HCEC 1CT (cell line): ENCODE results near the gene SLC13A5.
"Not testable (repeated sequence)": the region's sequence is repeated elsewhere in the genome, so short reads cannot be mapped to it uniquely, and the experiment has no call there.

Experiments used
- DNase-seq: peaks from one replicate; pipeline ENCODE4 v3.0.0-alpha.2; 2017

SLC13A5 gene

DNA sequence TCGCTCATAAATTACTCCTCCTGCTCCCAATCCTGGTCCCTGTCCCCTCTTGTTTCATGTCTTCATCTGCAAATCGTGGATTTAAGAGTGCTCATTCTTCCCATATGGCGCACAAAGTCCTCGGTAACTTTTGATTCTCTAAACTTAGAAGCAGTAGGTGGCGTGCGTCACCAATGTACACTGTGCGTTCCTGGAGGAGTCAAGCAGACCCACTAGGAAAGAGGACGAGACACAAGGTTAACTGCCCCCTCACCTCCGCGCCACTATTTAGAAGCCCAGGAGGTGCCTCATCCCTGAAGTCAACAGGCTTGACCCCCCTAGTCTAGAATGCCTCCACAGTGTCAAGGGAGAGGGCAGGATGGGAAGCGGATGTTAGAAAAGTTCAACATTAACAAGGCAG is 2.9 kb downstream of the SLC13A5 start:
- peak; percentile 10 for DNase-seq

DNA sequence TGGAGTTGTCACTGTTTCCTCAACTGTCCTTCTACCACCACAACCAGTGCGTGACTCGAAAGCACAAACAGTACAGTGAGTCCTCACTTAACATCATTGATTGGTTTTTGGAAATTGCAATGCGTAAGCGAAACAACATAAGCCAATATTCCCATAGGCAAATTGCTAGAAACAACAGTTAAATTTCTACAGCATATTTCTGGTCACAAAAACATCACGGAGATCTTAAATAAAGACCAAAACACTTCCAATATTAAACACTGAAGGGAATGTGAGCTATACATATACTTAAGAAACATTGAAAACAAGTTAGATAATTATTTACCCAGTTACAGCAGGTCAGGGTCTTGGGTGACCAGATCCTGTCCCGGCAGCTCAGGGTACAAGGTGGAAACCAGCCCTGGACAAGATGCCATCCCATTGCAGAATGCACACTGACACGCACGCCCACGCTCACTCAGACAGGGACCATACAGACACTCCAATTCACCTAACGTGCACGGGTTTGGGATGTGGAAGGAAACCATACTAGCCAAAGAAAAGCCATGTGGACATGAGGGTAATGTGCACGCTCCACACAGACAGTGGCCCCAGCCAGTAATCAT is 4.7 kb downstream of the SLC13A5 start:
- no peak for DNase-seq

DNA sequence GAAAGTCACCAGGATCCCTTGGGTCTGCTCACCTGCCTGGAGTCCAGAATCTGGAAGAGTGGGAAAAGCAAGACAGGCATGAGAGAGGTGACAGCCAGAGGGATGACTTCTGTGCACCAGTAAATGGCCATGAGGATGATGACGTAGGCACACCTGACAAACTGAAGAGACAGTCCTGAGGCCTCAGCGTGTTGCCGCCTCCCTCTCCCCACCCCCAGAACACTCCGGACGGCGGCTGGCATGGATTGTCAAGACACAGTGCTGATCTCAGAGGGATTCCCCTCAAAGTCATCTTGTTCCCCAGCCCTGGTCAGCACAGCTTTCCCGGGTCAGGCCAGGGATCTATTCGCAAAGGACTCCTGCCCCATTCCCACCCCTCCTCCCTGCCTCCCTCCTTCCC is 6.2 kb downstream of the SLC13A5 start:
- no peak for DNase-seq

DNA sequence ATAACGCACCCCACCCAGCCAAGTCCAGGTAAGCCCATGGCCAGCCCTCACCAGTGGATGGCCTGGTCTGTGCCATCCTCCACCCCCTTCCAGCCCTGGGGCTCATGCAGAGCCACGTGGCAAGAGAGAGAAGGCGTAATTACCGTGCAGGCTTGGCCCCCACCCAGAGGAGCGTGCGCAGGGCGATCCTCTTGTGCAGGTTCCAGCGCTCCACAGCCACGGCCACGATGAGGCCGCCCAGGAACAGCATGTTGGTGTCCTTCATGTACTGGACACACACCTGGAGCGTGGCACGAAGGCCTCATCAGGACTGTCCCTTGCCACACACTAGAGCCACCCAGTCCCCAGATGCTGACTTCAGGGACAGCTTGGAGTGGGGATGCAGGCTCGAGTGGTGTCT is 6.7 kb downstream of the SLC13A5 start:
- no peak for DNase-seq

DNA sequence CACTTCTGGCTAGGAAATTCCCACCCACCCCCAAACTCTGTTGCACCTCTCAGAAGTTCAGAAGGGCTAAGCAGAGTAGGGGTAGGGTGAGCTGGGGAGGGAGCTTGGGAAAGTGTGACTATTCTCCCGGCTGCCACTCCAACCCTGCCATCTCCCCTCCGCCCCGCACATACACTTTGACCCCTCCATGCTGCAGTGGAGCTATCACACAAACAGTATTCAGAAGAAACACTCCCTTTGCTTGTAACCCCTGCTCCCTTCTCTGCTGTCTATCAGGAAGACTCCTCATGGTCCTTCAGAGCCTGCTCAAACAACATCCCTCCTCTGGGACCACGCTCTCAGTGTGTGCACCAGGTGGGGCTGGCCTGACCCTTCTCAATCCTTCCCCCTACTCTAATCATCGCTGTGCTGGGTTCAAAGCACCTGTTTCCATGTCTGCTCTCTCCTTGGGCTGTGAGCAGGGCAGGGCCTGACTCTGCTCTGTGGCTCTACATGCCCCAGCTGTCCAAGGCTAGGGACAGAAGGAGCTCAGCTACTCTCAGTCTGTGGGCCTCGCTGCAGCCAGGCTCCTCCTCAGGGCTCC is 8.6 kb downstream of the SLC13A5 start:
- DNase-seq: no peak

DNA sequence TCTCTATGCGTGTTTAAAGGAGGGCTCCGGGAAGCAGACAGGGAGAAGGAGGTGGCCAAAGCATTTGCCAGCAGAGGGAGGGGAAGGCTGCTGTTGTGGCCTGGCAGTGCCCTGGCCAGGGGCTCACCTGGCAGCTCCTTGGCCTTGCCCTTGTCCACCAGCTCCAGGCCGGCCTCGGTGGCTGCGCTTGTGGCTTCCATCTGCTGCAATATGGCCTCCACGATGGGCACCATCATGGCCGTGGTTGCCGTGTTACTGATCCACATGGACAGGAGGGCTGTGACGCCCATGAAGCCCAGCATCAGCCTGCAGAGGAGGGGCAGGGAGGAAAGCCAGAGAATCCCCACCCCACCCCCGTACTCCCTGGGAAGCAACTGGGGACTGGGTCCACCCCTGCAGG is 9.4 kb downstream of the SLC13A5 start:
- DNase-seq: no peak

DNA sequence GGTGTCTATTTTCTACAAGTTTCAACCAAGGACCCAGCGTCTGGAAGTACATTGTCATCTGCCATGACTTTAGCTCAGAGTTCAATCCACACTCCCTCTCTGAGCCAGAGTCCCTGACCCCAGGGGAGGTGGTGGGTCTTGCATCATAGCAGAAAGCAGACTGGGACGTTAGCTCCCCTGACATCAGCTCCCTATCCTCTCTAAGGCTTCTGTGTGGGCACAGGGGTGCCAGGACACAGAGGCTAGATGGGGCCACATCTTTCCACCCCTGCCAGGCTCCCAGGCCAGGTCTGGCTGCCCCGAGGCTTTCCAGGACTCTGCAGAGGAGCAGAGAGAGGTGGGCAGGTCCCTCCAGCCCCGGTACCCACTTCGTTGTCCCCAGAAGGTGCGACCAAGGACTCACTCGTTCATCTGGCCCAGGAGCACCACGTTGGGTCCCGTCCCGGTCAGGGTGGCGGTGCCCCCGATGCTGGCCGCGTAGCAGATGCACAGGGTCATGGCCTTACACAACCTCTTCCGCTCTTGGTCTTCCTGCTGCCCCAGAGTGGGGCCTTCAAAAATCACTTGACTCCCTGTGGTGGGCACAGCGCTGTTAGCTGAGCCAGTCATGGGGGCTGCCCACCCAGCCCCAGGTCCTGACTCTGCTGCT is 10.5 kb downstream of the SLC13A5 start:
- DNase-seq: no peak

DNA sequence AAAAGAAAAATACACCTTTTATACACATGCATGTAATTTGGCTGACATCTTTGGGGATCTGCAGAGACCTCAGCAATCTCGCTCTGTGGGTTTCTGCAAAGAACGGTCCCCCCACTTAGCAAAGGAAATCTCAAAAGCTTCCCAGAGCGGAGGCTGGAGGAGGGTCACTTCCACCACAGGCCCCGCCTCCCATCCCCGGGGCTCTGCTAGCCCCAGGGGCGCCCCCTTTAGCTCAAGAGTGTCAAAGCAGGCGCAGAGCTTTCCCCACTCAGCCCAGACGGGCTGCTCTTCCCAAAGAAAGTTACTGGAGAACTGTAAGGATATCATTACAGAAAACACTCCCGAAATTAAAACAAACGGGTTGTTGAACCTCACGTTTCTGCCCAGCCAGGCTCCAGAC is 11.4 kb downstream of the SLC13A5 start:
- no peak for DNase-seq

DNA sequence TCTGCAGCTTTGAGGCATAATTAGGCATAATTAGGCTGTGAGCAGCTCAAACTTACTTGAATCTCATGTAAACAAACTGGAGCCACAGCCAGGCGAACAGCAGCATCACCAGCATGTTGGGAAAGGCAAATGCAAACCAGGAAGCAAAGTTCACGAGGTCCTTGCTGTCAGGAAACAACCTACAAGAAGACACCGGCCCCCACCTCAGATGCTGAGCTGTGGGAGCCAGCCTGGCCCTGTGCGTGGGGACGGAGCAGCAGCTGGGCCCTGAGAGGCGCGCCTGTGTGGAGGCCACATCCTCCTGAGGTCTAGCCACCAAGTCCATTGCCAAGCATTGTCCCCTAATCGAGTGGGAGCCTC is 12.2 kb downstream of the SLC13A5 start:
- DNase-seq: no peak

DNA sequence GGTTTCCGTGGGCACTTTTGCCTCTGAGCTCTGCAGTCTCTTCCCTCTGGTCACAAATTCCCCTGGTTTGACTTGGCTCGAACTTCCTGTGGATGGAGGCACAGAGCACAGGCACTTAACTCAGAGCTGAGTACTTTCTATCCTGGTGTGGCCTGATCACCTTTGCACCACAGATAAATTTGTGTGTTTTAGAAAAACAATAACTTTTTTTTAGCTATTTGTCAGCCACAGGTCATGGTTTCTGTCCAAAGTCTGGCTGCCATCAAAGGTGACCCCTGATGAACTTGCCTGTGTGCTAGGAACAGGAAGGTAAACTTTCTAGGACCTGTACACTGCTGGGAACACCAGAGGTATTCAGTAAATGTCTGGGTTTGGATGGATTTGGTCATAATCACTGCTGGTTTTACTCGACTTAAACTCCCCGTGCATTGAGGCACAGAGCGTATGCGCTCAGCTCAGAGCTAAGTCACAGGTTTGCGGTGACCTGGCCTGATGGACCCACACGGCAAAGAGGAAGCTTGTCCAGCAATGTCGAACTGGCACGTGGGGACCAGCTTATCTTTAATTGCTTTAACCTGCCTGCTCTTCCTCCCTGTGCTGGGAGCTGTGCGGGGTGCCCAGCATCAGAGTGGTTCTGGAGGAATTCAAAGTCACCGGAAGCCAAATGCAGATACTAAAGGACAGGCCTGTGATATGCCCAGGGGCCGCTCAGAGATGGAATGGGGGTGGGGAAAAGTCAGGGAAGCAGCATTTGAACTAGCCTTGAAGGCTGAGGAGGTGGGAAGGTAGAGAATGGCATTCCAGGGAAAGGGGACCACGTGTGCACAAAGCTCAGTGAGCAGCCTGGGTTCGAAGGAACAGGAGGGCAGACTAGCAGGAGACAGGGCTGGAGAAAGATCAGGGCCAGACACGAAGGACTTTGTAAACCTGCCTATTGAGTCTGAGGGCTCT is 12.9 kb downstream of the SLC13A5 start:
- no peak for DNase-seq

DNA sequence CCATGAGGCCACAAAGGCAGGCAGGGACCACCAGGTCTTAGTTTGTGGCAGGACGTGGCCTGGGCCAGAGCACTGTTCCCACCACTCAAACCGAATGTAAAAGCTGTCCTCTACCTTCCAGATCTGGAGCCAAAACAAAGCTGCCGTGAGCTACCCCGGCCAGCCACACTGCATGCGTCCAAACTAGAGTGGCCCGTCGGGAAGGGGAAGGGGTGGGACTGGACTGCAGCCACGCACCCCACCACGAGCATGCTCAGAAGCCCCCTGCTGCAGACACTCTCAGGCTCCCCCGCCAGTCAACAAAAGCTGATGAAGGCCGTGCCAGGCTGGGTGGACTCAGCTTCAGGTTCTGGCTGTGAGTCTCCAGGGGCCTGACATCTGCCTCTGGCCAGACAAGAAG is 15.2 kb downstream of the SLC13A5 start:
- no peak for DNase-seq

DNA sequence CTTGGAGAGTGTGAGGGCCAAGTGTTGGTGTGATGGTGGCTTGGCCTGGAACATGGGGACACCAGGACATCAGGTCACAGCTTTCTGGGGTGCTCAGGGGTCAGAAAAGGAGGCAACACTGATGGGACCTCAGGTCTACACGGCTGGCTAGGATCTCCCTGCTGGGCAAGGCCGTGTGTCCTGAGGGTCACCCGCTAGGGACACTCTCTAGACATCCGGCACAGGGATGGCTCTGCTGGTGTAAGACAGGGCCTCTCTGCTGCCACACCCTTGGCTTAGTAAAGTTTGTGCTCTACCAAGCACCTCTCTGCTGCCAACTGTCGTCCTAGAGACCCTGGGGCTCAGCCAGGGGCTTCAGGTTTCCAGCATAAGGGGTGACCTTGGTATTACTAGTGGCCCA is 16.3 kb downstream of the SLC13A5 start:
- DNase-seq: no peak

DNA sequence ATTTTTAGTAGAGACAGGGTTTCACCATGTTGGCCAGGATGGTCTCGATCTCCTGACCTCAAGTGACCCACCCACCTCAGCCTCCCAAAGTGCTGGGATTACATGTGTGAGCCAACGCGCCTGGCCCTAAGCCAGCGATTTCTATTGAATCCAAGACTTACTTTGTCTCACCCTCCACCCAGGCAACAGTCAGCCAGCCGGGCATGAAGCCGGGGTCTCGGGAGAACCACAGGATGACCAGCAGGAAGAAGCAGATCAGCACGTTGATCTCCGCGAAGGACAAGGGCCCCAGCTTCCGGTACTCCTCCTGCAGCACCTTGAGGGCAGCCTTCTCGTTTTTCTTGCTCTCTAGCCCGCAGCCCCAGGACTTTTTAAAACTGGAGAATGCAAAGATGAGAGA is 17.6 kb downstream of the SLC13A5 start:
- no peak for DNase-seq

DNA sequence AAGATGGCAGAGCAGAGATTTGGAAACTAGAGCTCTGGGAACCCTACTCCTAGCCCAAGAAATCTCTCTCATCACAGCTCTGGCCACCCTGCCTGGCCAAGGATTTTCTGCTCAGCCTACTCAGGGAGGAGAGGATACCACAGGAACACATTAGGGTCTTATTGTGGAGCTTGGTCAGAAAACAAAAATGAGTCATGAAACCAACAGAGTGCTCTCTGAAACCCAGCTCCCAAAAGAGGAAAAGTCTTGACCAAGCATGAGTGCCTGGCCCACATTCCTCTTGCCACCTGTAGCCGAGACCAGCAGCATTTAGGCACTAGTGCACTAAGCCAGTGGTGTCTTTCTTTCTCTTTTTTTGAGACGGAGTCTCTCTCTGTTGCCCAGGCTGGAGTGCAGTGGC is 18.1 kb downstream of the SLC13A5 start:
- DNase-seq: no peak

DNA sequence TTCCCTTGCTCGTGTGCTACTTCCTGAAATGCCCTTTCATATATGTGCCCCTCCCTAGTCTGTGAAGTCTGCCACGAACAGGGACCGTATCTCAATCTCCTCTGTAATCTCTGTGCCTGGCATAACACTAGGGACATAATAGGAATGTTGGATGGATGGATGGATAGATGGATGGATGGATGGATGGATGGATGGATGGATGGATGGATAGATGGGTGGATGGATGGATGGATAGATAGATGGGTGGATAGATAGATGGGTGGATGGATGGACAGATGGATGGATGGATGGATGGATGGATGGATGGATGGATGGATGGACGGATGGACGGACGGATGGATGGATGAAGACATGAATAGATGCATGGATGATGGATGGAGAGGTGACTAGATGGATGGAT is 21.2 kb downstream of the SLC13A5 start:
- not testable (repeated sequence) for DNase-seq

DNA sequence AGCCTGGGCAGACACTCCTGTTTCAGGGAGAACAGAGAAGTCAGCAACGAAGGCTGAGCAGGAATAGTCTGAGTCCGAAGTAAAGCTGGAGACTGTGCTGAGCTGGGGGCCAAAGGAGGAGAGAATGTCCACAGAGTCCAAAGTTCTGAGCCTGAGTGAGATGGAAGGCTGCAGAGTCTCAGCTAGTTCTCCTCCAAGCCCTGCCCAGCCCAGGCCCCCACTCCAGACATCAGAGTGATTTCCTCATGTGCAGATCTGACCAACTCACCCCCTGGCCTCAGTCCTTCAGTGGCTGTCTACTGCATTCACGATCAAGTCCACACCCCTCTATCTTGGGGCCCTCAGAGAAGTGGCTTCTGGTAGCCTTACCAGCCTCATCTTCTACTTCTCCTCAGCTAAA is 21.6 kb downstream of the SLC13A5 start:
- DNase-seq: no peak

DNA sequence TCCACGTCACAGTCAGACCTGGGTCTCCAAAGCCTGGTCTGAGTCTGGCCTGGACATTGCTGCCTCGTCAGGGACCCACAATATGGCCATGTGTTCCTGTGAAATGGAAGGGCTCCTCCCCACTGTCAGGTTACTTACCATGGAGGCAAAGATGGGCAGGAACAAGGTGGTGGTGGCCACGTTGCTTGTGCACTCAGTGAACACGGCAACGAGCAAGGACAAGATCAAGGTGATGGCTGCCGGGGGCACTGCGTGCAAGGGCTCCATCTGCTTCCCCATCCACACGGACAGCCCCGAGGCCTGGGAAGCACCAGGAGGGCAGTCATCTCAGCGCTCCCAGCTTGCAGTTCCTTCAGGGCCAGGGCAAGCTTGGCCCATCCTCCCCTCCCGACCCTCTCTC is 22.5 kb downstream of the SLC13A5 start:
- DNase-seq: no peak

DNA sequence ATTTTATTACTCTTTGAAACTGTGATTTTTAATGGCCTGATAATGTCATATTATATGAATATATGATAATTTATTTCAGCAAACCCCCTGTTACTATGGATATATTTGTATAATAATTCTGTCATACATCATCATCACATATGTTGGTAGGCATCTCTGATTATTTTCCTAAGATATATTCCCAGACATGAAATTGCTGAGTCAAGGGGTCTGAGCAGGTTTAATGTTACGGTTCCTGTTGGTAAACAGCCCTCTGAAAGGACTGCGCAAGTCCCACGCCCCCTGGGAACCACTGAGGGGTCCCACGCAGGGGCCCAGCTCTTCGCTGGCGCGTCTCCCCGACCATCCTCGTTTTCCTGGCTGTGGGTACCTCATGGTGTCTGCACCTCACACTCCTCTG is 24.2 kb downstream of the SLC13A5 start:
- no peak for DNase-seq

DNA sequence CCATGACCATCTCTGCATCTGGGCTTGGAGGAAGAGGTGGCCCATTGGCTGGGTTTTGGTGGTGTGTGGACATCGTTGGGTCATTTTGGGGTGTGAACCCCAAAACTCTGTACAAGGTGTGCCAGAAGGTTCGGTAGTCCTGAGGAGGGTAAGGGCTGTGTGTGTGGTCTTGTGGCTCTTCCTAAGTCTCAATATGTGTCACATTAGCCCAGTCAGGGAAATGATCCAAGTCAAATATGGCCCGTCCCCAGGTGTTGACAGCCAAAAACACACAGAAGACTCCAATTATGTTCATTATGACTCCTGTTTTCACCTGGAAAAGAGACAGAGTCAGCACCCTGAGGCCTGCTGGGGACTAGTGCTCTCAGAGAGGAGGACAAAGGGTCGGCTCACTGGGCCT is 27.1 kb downstream of the SLC13A5 start:
- no peak for DNase-seq

DNA sequence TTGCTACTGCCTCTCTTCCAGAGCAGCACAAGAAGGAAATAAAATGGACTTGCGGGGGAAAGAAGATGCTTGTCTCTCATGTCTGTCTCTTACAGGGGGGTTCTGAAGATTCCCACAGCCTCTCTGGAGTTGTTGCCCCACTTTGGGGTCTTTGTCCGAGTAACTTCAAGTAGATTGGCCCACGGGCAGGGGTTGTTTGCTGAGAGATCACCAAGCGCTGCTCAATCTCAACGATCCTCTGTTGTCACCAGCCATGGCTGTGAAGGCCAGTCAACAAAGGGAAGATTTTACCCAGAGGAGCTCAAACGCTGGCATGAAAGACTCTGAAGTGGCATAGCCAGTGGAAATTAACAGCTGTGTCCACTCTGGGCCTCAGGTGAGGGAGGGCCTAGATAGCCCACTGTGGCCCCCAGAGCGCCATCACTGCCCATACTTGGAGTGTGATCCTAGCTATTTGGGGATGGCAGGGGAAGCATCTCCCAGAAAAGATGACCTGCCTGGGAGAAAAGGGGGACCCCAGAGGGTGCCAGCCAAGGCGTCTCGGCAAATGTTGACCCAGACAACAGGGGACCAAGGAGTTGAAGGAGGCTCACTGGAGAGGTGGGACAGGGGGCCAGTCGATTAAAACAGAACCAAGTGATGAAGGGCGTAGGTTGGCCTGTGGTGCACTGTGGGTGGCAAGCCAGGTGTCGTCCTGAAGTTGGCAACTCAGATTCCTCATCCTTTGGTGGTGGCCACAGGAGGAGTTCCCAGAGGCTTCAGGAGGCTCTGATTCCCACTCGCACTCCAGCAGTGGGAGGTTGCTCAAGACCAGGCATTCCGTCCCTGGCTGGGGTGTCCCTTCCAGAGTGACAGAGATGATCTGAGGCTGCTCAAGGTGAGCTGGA is 28.0 kb downstream of the SLC13A5 start:
- DNase-seq: no peak

DNA sequence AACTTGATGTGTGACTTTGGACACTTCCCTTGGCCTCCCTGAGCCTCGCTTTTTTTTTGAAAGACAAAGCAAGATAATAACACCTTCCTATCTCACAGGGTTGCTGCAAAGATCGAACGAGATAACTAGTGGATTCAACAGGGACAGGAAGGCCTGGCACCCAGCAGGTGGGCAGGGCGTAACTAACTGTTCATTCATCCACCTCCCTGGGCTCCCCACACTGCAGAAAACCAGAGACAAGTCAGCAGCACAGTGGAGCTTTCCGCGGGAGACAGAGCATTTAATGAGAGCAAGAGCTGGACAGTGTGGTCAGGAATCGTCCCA is 28.7 kb downstream of the SLC13A5 start:
- DNase-seq: no peak

DNA sequence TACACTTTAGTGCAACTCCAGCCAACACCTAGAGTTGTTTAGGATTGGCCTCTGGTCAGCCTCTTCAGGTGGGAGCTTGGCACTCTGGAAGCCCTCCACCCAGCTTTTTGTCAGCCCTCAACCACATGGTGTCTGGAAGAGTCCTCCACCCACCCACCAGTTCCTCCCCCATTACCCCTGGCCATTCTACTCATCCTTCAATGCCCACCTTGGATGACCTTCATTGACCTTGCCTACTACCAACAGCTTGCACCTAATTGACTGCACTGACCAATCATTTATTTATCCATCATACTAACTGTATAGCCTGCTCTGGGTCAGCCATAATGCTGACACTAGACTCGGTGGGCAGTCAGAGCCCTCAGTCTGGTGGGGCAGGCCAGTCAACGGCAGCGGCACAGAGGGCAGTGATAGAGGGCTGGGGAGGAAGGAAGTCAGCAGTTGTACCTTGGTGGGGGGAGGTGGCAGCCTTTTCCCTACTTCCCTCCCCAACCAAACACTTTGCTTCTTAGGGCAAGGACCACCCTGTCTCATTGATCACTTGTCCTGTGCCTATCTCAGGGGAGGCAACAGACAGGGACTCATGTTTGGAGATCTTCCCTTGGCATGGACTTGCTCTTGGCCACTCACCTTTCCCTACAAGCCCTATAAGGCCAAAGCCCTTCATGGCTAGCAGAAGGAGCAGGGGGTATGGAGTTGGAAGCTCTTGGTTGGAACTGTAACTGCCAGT is 29.3 kb downstream of the SLC13A5 start:
- no peak for DNase-seq
